Loucy (cell line): ENCODE measurements around the gene STAU1.

Source experiments
- CTCF ChIP-seq: fragments of 200-600 bp; sonication (generic); conservative IDR thresholded peaks from 2 replicates; pipeline ENCODE4 v1.5.1; 2014; ENCODE audit warnings: mild to moderate bottlenecking, antibody characterized with exemption, low read length
- EZH2phosphoT487 ChIP-seq: fragments of 200-600 bp; IDR thresholded peaks from 2 replicates; pipeline ENCODE4 v1.6.1; 2018; ENCODE audit warnings: antibody characterized with exemption, mild to moderate bottlenecking, moderate library complexity, borderline replicate concordance

GRCh38 chr20:49231471-49231870 is 43.3 kb upstream of the STAU1 start:
- TF ChIP-seq CTCF (no peak), EZH2phosphoT487 (no peak)
